Measurements from ENCODE around the gene KDELR1.

Gene KDELR1

GRCh38 chr19:48341515-48342413 is 49.6 kb downstream of the KDELR1 start:
- no peak for DNase-seq

GRCh38 chr19:48340995-48341394 is 50.4 kb downstream of the KDELR1 start:
- no peak for DNase-seq

GRCh38 chr19:48338802-48339503 is 52.4 kb downstream of the KDELR1 start:
- DNase-seq: no peak

- no peak for DNase-seq
Observed at GRCh38 chr19:48338253-48338755, 53.0 kb downstream of the KDELR1 start.

- peak; percentile 95 for DNase-seq
Observed at GRCh38 chr19:48333467-48334384, 57.6 kb downstream of the KDELR1 start.

GRCh38 chr19:48332662-48333466 is 58.5 kb downstream of the KDELR1 start:
- DNase-seq: peak; percentile 99

Measured in CD4-positive, alpha-beta T cell treated with Interleukin-21 for 1 hour (primary cell).